ACHN (cell line): ENCODE results near the gene WHAMM.
"Not testable (repeated sequence)": the region's sequence is repeated elsewhere in the genome, so short reads cannot be mapped to it uniquely, and the experiment has no call there.

Source experiments
- DNase-seq: peaks from one replicate; pipeline ENCODE4 v3.0.0-alpha.2; 2015
- in situ Hi-C: cut with HindIII; loops from 2 replicates; pipeline ENCODE4 v1.10.0; 2017; ENCODE audit warnings: low sequenced_read_pairs, low pct_ligation_motif_present, low pct_unique_long_range_greater_than_20kb

Gene WHAMM

GRCh38 chr15:82852941-82853561 lies 43.6 kb downstream of the WHAMM start:
- in situ Hi-C loops, result no loop called here

GRCh38 chr15:82854554-82854953 lies 45.1 kb downstream of the WHAMM start:
- DNase-seq, result no peak
- in situ Hi-C loops, result no loop called here

More at GRCh38 chr15:82852941-82853561, 43.6 kb downstream of the WHAMM start:
- no peak for DNase-seq

- in situ Hi-C loops, result no loop called here
- DNase-seq, result no peak
These were observed 46.1 kb downstream of the WHAMM start for GRCh38 chr15:82855286-82856100.

GRCh38 chr15:82856397-82857170 lies 47.2 kb downstream of the WHAMM start:
- in situ Hi-C loops, result no loop called here
- no peak for DNase-seq

- DNase-seq, result no peak
- in situ Hi-C loops, result no loop called here
These were observed 49.5 kb downstream of the WHAMM start for GRCh38 chr15:82858932-82859331.

- DNase-seq, result no peak
- in situ Hi-C loops, result no loop called here
These were observed 53.5 kb downstream of the WHAMM start for GRCh38 chr15:82862886-82863285.

- in situ Hi-C loops, result no loop called here
- no peak for DNase-seq
These were observed 55.5 kb downstream of the WHAMM start for GRCh38 chr15:82864967-82865366.

- in situ Hi-C loops, DNase-seq: not testable (repeated sequence)
These were observed 56.2 kb downstream of the WHAMM start for GRCh38 chr15:82865581-82865980.

GRCh38 chr15:82865981-82866380 lies 56.6 kb downstream of the WHAMM start:
- DNase-seq, in situ Hi-C loops: not testable (repeated sequence)

GRCh38 chr15:82870727-82871320 lies 61.4 kb downstream of the WHAMM start:
- in situ Hi-C loops, result no loop called here
- DNase-seq, result no peak

- no peak for DNase-seq
These were observed 61.9 kb downstream of the WHAMM start for GRCh38 chr15:82871358-82871757.

GRCh38 chr15:82871832-82872484 lies 62.5 kb downstream of the WHAMM start:
- in situ Hi-C loops, result no loop called here
- DNase-seq, result no peak

More at GRCh38 chr15:82871358-82871757, 61.9 kb downstream of the WHAMM start:
- in situ Hi-C loops, result no loop called here

GRCh38 chr15:82873000-82873680 lies 63.7 kb downstream of the WHAMM start:
- no peak for DNase-seq
- in situ Hi-C loops, result no loop called here

GRCh38 chr15:82874267-82874666 lies 64.8 kb downstream of the WHAMM start:
- in situ Hi-C loops, result no loop called here
- DNase-seq, result no peak

GRCh38 chr15:82874961-82875360 lies 65.5 kb downstream of the WHAMM start:
- in situ Hi-C loops, result no loop called here
- no peak for DNase-seq

- in situ Hi-C loops, result no loop called here
- peak; percentile 11 for DNase-seq
These were observed 66.1 kb downstream of the WHAMM start for GRCh38 chr15:82875411-82876003.

- in situ Hi-C loops, result no loop called here
- DNase-seq, result no peak
These were observed 68.4 kb downstream of the WHAMM start for GRCh38 chr15:82877825-82878224.

- in situ Hi-C loops, result no loop called here
- no peak for DNase-seq
These were observed 68.9 kb downstream of the WHAMM start for GRCh38 chr15:82878325-82878724.
